Thyroid gland (tissue), 4 donors: ENCODE measurements around the gene DCUN1D2.

Source experiments
- CTCF ChIP-seq, 6 experiments: fragments of 200-600 bp in 3 of 6; fragments of 450-650 bp in 3 of 6; sonication (generic) in 3 of 6; IDR thresholded peaks; one replicate each; pipeline ENCODE4 v1.5.1; 2016 to 2019; ENCODE audit warnings: antibody characterized with exemption in 6 of 6, mild to moderate bottlenecking in 2 of 6, inconsistent platforms in 1 of 6, moderate library complexity in 1 of 6
- POLR2A ChIP-seq, 2 donors: fragments of 450-650 bp; IDR thresholded peaks; one replicate each; pipeline ENCODE4 v1.6.1; 2017; ENCODE audit warnings: antibody characterized with exemption in 2 of 2, mild to moderate bottlenecking in 2 of 2, moderate library complexity in 1 of 2

GRCh38 chr13:113513761-113514160 is 23.2 kb upstream of the DCUN1D2 start:
- TF ChIP-seq CTCF (IDR thresholded peaks at IDR 0.05), result no peak
- no peak for TF ChIP-seq POLR2A (IDR thresholded peaks at IDR 0.05)
